Right kidney (tissue), 1 donor: ENCODE results near the gene CUTA.
"Not testable (repeated sequence)": the region's sequence is repeated elsewhere in the genome, so short reads cannot be mapped to it uniquely, and the experiment has no call there.

ENCODE experiments used
- DNase-seq: peaks from one replicate; pipeline ENCODE4 v3.0.0-alpha.2; 2016

CUTA gene

DNA sequence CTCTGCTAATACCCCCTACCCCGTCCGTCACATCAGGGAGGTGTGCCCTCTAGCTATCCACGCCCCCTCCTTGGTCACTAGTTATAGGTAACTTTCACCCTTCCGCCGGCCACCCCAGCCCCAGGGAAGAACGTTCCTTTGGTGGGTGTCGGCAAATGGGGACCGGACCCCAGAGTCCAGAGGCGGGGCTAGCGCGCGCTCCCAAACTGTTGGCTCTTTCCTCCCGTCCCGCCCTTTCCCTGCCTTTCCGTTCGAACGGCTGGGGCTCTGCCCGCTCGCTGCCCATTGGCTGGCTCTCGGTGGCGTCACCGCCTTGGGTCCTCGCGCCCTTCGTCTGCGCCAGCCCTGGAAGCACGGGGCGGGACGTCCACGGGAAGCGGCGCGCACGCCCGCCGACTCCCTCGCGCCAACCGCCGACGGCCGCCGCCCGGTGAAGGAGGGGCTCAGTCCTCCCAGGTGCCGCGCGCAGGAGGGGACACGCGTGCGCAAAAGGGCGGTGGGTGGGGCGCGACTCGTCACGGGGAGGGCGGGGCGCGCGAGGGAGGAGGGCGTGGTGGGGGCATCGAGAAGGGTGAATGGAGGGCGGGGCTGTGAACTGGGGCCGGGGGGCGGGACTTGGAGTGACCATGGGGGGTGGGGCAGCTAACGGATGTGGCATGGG lies 7.7 kb downstream of the CUTA start:
- peak; percentile 94 for DNase-seq

DNA sequence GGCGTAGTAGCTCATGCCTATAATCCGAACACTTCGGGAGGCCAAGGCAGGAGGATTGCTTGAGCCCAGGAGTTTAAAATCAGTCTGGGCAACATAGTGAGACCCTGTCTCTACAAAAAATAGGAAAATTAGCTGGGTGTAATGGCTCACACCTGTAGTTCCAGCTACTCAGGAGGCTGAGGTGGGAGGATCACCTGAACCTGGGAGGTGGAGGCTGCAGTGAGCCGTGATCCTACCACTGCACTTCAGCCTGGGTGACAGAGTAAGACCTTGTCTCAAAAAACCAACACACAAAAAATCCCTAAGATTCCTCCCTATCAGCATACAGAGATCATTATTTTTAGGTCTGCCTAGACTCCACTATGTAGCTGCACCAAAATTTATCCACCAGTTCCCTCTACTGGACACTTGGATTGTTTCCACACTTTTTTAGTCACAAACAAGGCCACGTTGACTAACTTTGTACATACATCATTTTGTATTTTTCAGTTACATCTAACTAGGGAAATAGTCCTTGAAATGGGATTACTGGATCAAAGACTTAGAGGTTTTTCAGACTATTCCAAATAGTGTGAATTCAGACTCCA lies 10.7 kb downstream of the CUTA start:
- no peak for DNase-seq

DNA sequence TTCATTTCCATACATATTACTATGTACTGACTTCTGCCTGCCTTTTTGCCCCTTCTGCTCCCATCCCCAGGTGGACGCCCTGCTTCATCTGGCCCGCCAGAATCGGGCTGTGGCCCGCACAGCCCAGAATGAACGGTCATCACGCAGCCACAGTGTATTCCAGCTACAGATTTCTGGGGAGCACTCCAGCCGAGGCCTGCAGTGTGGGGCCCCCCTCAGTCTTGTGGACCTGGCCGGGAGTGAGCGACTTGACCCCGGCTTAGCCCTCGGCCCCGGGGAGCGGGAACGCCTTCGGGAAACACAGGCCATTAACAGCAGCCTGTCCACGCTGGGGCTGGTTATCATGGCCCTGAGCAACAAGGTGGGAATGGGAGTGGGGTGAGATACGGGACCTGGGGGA lies 11.8 kb downstream of the CUTA start:
- DNase-seq, result no peak

DNA sequence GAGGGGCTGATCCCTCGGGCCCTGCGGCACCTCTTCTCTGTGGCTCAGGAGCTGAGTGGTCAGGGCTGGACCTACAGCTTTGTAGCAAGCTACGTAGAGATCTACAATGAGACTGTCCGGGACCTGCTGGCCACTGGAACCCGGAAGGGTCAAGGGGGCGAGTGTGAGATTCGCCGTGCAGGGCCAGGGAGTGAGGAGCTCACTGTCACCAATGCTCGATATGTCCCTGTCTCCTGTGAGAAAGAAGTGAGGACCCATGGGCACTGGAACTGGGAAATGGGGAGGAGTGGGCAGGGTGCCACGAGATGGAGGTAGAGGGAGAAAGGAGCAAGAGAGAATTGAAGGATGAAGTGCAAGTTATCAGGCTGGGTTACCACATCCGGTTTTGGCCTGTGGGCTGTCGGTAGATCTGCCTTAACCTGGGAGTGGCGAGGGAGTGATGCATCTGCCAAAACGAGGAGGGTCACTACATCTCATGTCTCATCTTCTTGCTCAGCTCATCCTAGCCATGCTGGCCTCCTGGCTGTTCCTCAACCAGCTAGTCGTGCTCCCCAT lies 12.4 kb downstream of the CUTA start:
- no peak for DNase-seq

DNA sequence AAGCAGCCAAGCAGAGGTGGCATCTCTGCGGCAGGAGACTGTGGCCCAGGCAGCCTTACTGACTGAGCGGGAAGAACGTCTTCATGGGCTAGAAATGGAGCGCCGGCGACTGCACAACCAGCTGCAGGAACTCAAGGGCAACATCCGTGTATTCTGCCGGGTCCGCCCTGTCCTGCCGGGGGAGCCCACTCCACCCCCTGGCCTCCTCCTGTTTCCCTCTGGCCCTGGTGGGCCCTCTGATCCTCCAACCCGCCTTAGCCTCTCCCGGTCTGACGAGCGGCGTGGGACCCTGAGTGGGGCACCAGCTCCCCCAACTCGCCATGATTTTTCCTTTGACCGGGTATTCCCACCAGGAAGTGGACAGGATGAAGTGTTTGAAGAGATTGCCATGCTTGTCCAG lies 13.0 kb downstream of the CUTA start:
- DNase-seq, result no peak

DNA sequence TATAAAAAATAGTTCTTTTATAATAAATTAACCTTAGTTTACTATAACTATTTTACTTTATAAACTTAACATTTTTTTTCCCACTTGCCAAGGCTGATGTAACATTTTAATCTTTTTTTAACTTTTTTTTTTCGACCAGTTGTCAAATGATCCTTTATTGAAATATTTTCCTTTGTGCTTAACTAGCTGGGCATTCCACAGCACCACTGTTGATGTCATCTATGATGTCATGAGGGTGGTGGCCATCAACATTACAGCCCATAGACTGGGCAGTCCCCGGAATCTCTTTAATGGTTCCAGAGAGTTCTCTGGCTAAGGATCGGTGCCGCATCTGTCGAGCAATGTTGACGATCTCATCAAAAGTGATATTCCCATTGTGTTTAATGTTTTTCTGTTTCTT lies 18.0 kb downstream of the CUTA start:
- not testable (repeated sequence) for DNase-seq

DNA sequence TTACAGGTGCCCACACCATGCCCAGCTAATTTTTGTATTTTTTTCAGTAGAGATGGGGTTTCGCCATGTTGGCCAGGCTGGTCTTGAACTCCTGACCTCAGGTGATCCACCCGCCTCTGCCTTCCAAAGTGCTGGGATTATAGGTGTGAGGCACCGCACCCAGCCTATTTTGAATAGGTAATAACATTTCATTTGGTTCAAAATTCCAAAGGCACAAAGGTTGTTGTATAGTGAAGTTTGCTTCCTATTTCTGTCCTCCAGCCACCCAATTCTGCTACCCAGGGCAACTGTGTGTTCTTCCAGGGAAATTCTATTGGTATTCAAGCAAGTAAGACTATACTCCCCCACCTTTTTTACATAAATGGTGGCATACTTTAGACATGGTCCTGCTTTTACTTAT lies 19.3 kb downstream of the CUTA start:
- DNase-seq, result not testable (repeated sequence)

DNA sequence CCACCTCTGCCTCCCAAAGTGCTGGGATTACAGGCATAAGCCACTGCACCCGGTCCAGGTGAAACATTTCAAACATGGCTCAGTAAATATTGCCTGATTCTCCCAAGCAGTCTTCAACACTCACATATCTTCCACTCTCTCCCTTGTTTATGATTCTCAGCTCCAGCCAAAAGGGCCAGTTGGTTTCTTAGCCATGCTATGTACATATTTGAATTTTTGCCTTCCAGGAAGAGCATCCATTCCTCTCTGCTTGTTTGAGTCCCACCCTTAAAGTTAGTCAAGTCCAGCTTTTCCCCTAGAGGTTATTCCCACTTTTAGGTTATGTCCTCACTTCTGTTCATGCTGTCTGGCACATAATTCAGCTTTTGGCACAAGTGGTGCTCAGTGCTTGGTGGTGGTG lies 20.4 kb downstream of the CUTA start:
- DNase-seq, result no peak

DNA sequence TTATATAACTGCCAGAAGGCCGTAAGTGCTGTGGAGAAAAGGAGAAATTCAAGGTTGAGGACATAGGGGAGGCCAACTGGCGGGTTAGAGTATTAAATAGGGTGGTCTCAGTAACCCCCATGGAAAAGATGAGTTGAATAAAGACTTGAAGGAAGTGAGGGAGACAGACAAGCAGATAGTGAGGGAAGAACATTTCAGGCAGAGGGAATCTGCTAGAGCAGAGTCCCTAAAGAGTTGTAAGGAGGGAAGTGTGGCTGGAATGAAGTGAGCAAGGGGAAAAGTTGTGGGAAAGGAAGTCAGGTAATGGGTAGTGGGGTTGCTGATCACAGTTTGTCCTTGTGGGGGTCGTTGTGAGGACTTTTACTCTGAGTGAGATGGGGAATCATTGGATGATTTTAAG lies 24.9 kb downstream of the CUTA start:
- DNase-seq, result no peak

DNA sequence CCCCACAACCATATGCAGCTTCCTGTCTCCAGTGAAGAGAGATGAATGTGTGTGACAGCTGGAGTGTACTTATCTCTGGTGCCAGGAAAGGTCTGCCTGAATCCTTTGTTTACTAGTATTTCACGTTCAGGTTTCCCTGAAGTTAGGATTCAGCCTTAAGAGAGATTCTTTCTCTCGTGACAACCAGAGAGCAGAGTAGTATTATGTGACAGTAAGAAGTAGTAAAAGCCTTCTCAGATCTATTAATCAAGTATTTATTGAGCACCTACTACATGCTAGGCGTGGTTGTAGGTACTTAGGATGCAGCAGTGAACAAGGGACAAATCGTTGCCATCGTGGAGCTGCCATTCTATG lies 25.3 kb downstream of the CUTA start:
- no peak for DNase-seq

DNA sequence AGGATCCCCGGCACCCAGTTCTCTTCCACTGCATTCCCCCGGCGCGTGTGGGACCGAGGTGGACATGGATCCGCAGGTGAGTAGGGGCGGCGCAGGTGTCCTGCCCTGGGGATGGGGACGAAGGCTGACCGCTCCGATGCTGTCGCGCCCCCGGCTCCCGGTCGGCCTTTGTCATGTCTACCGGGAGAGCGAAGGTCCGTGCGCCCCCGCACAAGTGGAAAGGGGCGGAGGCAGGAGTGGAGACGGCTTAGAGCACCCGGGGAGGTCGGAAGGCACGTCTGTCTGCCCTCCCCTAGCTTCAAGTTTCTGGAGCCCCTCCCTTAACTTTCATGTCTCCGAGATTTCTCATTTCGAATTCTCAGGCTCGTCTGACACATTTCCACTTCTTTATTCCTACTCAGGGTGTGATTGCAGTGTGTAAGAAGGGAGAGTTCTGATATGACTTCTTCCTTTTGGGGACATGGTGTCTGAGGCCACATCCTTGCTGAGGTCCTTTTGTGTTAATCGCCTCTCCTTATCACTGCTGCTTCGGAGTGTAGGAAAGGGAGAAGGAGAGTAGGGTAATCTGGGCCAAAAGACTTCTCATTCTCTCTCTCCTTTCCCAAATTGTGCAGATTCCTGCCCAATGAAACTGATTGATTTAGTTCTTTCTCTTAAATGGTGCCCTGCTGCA lies 25.8 kb downstream of the CUTA start:
- DNase-seq, result no peak

DNA sequence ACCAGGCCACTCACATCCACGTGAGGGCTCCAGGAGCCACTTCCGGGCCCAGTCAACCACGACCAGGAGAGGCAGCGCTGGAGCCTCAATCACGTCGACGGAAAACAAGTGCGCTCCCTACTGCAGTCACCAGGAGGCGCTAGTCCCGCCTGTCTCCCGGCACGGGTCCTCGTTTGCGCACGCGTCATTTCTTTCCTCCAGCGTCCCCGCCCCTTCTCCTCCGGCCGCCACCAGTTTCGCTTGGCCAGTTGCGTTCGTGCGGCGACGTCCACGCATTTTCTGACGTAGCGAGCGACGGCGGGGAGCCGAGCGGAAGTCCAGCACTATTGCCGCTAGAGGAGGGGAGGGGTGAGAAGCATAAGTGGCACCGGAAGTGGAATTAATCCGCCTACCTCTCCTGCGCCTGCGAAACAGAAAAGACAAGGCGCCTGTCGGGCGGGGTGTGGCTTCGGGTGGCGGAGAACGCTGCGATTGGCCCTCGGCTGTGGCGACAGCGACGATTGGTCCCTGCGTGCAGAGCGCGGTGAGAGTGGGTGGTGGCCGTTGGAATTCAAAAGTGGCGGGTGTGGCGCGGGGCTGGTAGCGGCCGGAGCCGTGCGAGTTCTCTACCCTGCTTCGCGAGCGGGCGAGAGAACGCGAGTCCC lies 26.5 kb downstream of the CUTA start, which contains the start of gene KIFC1:
Gene KIFC1 (plus strand): TSS at position 546 of the 644 bp plus-strand sequence. CDS start 163 bp downstream, outside the sequence.
- peak; percentile 96 for DNase-seq

DNA sequence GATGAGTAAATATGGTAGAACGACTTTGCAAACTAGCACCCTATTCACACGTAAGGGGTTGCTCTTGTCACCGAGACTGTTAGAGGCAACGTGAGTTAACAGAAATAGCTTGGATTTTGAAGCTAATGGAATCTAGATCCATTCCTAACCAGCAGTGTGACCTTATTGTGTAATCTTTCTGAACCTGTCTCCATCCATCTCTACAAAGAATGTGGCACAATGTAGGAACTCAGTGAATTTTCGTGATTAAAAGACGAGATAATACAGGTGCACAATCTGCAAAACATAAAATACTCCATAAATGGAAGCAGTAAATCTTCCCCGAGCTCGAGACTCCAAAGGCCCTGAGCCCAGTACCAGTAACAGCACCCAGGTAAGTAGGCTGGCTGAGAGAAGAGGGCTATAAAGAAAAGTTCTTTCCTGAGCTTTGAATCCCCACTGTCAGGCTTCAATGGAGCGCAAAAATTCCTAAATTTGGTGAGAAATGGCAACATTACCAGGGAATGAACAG lies 27.1 kb downstream of the CUTA start:
- DNase-seq, result no peak

DNA sequence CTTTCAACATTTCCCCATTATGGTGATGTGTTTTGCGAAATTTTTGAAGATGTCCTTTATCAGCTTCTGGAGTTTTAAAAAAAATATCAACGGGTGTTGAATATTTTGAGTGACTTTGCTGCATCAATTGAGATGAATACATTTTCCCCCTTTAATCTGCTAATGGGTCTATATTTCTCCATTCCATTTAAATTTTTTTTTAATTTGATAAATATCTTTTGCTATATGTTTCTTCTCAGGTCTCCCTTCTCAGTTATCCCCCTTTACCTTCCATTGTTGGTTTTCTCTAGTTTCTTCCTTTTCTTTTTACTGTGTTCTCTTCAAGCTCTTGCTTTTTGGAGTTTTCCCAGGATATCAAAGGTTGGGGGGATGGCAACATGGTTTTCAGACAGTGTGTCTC lies 27.7 kb downstream of the CUTA start:
- DNase-seq, result no peak

DNA sequence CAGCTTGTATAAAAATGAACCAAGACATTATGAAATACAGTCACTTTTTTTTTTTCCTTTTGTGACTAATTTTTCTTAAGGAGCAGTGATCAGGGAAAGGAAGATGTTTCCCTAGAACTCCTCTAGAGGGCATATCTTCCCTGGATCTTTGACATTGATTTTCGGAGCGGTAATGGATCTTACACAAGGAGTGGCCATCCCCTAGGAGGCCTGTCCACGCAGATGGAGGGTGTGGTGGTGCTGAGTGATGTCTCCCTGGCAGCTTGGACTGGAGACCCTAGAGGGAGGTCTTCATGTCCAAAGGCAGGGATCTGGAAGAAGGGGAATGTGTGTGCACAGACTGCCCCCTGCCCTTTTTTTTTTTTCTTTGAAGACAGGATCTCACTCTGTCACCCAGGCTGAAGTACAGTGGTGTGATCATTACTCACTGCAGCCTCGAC lies 33.3 kb downstream of the CUTA start:
- DNase-seq, result no peak

DNA sequence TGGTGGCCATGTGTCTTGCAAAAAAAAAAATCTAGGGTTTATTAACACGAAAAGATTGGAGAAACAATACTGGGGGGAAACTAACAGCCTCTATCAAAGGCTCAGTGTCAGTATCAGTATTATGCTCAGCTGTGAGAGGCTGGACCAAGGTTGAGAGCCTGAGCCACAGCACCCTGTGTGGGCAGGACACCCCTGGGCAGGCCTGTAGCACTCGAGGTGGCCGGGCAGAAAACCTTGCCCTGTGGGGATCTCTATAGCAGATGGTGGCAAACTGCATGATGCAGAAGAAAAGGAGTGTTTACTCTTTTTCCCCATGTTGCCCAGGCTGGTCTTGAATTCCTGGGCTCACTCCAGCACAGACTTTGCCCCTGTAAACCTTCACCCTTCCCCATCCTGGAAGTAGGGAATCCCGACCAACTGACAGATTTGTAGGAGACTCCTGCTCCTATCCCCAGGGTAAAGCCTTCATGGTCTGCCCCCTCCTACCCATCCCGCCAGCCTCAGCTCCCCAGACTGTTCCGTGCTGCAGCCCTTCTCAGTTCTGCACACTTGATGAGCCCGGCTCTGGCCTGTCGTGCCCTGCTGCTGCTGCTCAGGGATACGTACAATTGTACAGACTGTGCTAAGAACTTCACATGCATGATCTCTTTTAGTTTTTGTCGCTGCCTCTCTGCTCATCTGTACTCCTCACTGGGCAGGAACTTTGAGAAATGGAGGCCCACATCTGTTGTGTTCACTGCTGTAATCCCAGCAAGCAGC lies 34.3 kb downstream of the CUTA start:
- DNase-seq, result no peak

DNA sequence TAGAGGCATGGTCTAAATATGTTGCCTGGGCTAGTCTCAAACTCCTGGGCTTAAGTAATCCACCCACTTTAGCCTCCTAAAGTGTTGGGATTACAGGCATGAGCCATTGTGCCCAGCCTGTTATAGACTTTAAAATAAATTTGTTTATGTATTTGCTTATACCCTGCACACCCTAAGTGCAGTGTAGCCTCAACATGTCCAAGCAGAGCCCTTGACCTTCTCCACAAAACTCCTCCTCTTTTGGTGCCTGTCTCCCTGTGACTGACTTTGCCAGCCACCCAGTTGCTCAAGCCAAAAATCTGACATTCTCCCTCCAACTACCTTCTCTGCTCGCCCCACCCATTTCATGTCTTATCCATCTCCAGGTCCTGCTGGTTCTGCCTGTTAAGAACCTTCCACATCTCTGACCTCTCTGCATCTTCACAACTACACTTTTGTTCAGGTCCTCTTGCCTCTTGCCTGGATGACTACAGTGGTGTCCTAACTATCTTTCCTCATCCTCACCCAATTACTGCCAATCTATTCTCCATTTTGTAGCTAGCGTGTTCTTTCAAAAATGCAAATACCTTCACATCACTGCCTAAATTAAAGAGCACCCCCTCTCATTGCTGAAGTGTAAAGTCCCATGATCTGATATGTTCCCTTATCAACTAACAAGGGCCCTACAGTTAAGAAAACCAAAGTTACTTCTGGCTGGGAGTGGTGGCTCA lies 37.5 kb downstream of the CUTA start:
- no peak for DNase-seq

DNA sequence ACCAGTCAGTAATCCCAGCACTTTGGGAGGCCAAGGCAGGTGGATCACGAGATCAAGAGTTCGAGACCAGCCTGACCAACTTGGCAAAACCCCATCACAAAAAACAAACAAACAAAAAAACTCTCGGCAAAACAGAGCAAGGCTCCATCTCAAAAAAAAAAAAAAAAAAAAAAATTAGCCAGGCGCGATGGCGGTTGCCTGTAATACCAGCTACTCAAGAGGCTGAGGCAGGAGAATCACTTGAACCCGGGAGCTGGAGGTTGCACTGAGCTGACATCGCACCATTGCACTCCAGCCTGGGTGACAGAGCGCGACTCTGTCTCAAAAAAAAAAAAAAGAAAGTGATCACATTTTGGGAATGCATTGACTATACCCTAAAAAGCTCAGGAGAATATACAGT lies 38.7 kb downstream of the CUTA start:
- DNase-seq, result not testable (repeated sequence)

DNA sequence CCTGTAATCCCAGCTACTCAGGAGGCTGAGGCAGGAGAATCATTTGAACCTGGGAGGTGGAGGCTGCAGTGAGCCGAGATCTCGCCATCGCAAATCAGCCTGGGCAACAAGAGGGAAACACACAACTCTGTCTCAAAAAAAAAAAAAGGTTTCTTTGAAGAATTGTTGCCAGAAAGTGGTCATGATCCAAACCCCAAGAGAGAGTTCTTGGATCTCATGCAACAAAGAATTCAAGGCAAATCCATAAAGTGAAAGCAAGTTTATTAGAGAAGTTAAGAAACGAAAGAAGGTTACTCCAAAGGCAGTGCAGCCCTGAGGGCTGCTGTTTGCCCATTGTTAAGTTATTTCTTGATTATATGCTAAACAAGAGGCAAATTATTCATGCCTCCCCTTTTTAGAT lies 40.7 kb downstream of the CUTA start:
- no peak for DNase-seq

DNA sequence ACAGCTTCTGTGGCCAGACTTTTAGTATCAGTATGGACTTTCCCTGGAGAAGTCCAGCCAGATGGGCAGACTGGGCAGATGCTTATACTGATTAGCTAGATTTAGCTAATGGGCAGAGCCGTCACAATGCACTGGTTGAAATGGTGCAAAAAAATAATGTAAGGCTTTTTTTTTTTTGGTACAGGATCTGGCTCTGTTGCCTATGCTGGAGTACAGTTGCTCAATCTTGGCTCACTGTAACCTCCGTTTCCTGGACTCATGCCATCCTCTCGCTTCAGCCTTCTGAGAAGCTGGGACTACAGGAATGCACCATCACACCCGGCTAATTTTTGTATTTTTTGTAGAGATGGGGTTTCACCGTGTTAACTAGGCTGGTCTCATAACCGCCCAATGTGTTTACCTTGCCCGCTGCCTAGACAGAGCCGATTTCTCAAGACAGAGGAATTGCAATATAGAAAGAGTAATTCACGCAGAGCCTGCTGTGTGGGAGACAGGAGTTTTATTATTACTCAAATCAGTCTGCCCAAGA lies 42.7 kb downstream of the CUTA start:
- no peak for DNase-seq
